GM19397 (cell line): ENCODE data around the gene CPSF2.
A peak's percentile ranks its signal among the peaks of the same experiment; 100 is the strongest.

ENCODE experiments used
- ATAC-seq: cut with Tn5 transposase; IDR thresholded peaks from one replicate; pipeline ENCODE4 v1.9.1; 2021; ENCODE audit warnings: mild to moderate bottlenecking, moderate library complexity; ENCODE audit not compliant: unreplicated experiment

CPSF2 gene

GRCh38 chr14:92121670-92122350 lies at the start of gene CPSF2, which contains the start of gene NDUFB1:
Gene CPSF2, plus strand, starts transcription at chr14:92121969. Its CDS starts 9,016 bp downstream, at chr14:92130985.
Gene NDUFB1, minus strand, starts transcription at chr14:92121706. Its CDS starts 4,069 bp downstream, at chr14:92117637.
- ATAC-seq, result peak; percentile 89

- ATAC-seq, result no peak
These were observed 47.2 kb upstream of the CPSF2 start for GRCh38 chr14:92074555-92074954.

GRCh38 chr14:92088494-92088893 lies 33.3 kb upstream of the CPSF2 start:
- no peak for ATAC-seq

GRCh38 chr14:92093320-92093719 lies 28.4 kb upstream of the CPSF2 start:
- ATAC-seq, result no peak

GRCh38 chr14:92099802-92100201 lies 22.0 kb upstream of the CPSF2 start:
- ATAC-seq, result no peak

GRCh38 chr14:92103363-92103989 lies 18.3 kb upstream of the CPSF2 start:
- no peak for ATAC-seq

GRCh38 chr14:92105073-92105892 lies 16.5 kb upstream of the CPSF2 start:
- no peak for ATAC-seq

GRCh38 chr14:92105893-92106142 lies 16.0 kb upstream of the CPSF2 start:
- peak; percentile 9 for ATAC-seq

GRCh38 chr14:92106143-92106926 lies 15.4 kb upstream of the CPSF2 start, which contains the start of gene ATXN3:
Gene ATXN3, minus strand, starts transcription at chr14:92106582. Its CDS starts 30 bp downstream, at chr14:92106552.
- peak; percentile 91 for ATAC-seq

GRCh38 chr14:92108345-92109254 lies 13.2 kb upstream of the CPSF2 start:
- ATAC-seq, result no peak

GRCh38 chr14:92109490-92109889 lies 12.3 kb upstream of the CPSF2 start:
- ATAC-seq, result no peak

- ATAC-seq, result no peak
These were observed 531 bp upstream of the CPSF2 start for GRCh38 chr14:92121207-92121669.

GRCh38 chr14:92122351-92122677 lies 545 bp downstream of the CPSF2 start:
- ATAC-seq, result peak; percentile 7

GRCh38 chr14:92122761-92123160 lies 992 bp downstream of the CPSF2 start:
- ATAC-seq, result no peak

GRCh38 chr14:92134456-92134855 lies 12.7 kb downstream of the CPSF2 start:
- no peak for ATAC-seq

GRCh38 chr14:92135269-92135668 lies 13.5 kb downstream of the CPSF2 start:
- ATAC-seq, result no peak

GRCh38 chr14:92143309-92143708 lies 21.5 kb downstream of the CPSF2 start:
- ATAC-seq, result no peak

GRCh38 chr14:92143962-92144361 lies 22.2 kb downstream of the CPSF2 start:
- no peak for ATAC-seq

- ATAC-seq, result no peak
These were observed 22.9 kb downstream of the CPSF2 start for GRCh38 chr14:92144708-92145107.

GRCh38 chr14:92153581-92153980 lies 31.8 kb downstream of the CPSF2 start:
- no peak for ATAC-seq
